ENCODE results near the gene ERP29. TPM values are rescaled to one million over a fixed set of nuclear protein-coding genes. Genes with fewer than 3 reads are reported as not detected.

ERP29 gene
- total RNA-seq (10 to 100 TPM; 48.5 to 81.9 (median 66.2) TPM), polyA plus RNA-seq (100 to 1,000 TPM in 1 of 2 donors, 10 to 100 TPM in 1; 54.5 to 101 TPM)

DNA sequence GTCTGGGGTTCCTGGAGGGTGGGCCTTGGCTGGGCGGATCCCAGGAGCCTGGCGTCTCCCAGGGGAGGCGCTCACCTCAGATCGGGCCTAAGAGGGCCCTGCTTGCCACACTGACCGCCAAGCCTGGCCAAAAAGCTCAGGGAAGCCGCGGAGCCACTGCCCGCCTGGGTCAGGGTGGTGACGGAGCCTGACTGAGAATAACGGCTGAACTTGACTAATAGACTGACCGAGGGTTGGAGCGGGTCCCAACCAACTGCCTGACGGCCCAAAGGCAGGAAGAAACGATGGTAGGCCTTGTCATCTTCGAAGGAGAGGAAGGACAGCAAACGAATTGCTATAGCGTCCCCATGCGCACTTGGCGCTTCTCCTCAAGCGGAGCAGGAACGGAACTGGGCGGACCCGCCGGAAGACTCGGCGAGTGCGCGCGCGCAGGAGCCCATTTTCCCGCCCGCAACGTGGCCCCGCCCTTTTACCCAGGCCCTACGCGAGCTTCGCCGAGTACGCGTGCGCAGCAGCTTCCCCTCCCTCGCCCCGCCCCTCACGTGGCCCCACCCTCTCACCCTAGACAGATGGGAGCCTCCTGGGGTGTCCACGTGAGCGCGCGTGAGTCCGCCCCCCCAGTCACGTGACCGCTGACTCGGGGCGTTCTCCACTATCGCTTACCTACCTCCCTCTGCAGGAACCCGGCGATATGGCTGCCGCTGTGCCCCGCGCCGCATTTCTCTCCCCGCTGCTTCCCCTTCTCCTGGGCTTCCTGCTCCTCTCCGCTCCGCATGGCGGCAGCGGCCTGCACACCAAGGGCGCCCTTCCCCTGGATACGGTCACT, at the start of gene ERP29, which contains the start of gene TMEM116:
Gene ERP29, plus strand, starts transcription at position 652 of the 826 bp plus-strand sequence. Its CDS starts 40 bp downstream, at position 692.
Gene TMEM116, minus strand, starts transcription at position 391 of the 826 bp plus-strand sequence. CDS start 7,895 bp downstream, outside the sequence.
- Histone ChIP-seq H3K27ac (peak within 1 kb of the TSS; percentile 84 to 95 (median 92)), H3K36me3 (no peaks in the 10 kb centered on the region), H3K4me1 (peaks cover 0 to 26% (median 10%) of the 10 kb centered on the region in 3 donors), H3K4me3 (peak within 1 kb of the TSS; percentile 65 to 90 (median 84)), H3K27me3 (no peaks in the 10 kb centered on the region), H3K9me3 (no peaks in the 10 kb centered on the region)
- FAIRE-seq = no peak
- ATAC-seq = peak; percentile 84 to 91 (median 89)
- intact Hi-C loops (cut with DNase I) = no loop called here
- TF ChIP-seq, protein P1, sequence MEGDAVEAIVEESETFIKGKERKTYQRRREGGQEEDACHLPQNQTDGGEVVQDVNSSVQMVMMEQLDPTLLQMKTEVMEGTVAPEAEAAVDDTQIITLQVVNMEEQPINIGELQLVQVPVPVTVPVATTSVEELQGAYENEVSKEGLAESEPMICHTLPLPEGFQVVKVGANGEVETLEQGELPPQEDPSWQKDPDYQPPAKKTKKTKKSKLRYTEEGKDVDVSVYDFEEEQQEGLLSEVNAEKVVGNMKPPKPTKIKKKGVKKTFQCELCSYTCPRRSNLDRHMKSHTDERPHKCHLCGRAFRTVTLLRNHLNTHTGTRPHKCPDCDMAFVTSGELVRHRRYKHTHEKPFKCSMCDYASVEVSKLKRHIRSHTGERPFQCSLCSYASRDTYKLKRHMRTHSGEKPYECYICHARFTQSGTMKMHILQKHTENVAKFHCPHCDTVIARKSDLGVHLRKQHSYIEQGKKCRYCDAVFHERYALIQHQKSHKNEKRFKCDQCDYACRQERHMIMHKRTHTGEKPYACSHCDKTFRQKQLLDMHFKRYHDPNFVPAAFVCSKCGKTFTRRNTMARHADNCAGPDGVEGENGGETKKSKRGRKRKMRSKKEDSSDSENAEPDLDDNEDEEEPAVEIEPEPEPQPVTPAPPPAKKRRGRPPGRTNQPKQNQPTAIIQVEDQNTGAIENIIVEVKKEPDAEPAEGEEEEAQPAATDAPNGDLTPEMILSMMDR (IDR thresholded peaks at IDR 0.05) = peak; percentile 25 to 60 (median 40)
- peak; percentile 99 to 100 (median 100) for DNase-seq
- 0 to 1% methylated on average over 59 to 67 of the region's 67 CpGs for WGBS, 2 donors

DNA sequence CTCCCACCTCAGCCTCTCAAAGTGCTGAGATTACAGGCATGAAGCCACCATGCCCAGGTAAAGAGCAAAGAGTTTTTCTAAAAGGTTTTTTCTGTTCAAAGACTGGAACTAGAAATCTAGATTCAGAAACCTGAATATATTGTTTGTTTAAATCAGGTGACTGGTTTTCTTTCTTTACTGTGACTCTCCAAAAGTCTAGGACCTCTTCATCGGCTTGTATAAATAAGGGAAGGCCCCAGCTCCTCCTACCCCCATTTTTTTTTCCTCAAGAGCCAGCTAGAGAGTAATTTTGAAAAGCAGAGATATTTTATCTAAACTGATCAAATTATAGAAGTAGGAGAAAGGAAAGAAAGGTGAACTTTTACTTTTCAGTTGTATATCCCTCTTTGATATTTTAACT, 48.3 kb upstream of the ERP29 start:
- FAIRE-seq (no peak), ATAC-seq (no peak), DNase-seq (no peak)
- TF ChIP-seq, protein P1 (IDR thresholded peaks at IDR 0.05) = no peak
- Histone ChIP-seq H3K4me3 (no peak overlapping the region), H3K9me3 (no peaks in the 10 kb centered on the region), H3K4me1 (no peaks in the 10 kb centered on the region), H3K27ac (no peak overlapping the region), H3K27me3 (no peaks in the 10 kb centered on the region), H3K36me3 (no peaks in the 10 kb centered on the region)
- intact Hi-C loops (cut with DNase I) = no loop called here
- whole genome bisulfite sequencing, 2 donors = 88 to 94% methylated on average over 1 of the region's 1 CpG

DNA sequence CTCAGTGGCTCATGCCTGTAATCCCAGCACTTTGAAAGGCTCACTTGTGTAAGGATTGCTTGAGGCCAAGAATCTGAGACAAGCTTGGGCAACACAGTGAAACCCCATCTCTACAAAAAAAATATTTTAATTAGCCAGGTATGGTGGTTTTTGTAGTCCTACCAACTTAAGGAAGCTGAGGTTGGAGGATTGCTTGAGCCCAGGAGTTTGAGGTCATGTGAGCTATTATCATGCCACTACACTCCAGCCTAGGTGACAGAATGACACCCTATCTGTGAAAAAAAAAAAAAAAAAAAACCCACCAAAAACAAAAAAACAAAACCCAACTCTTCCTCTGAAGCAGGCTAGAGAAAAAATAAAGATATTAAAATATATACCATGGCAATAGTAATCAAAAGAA, 41.4 kb upstream of the ERP29 start:
- intact Hi-C loops (cut with DNase I) = no loop called here
- no peaks in the 10 kb centered on the region for H3K9me3 ChIP-seq
- FAIRE-seq (no peak), ATAC-seq (no peak), DNase-seq (no peak)
- no peak overlapping the region for H3K27ac ChIP-seq
- no peaks in the 10 kb centered on the region for H3K27me3 ChIP-seq
- no peaks in the 10 kb centered on the region for H3K36me3 ChIP-seq
- TF ChIP-seq, protein P1 (IDR thresholded peaks at IDR 0.05) = no peak
- no peak overlapping the region for H3K4me3 ChIP-seq
- no peaks in the 10 kb centered on the region for H3K4me1 ChIP-seq

DNA sequence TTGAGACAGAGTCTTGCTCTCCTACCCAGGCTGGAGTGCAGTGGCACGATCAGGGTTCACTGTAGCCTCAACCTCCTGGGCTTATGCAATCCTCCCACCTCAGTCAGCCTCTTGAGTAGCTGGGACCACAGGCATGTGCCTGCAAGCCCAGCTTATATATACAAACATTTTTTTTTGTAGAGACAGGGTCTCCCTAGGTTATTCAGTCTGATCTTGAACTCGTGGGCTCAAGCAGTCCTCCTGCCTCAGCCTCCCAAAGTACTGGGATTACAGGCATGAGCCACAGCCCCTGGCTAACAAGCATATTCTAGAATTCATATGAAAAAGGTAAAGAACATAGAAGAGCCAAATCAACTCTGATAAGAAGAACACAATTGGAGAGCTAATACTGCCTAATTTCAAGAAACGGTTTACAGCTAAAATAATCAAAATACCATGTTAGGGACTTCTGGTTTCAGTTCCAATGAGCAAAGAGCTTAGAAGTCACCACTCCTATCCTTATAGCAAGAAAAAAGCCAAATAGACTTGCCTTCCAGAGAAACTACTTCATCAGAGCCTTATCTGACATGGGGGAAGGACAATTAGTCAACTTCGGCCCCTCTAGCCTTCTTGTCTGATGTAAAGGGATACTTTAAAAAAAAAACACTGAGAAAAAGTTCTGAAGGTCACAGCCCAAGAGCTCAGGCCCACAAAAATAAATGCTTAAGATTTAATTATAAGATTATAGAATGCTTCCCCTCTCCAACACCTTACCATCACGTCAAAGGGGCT, 37.9 kb upstream of the ERP29 start:
- WGBS, 2 donors = 84 to 85% methylated on average over 5 of the region's 5 CpGs
- FAIRE-seq (no peak), ATAC-seq (no peak), DNase-seq (no peak)
- no peaks in the 10 kb centered on the region for H3K9me3 ChIP-seq
- H3K4me3 ChIP-seq = no peak overlapping the region
- no peaks in the 10 kb centered on the region for H3K27me3 ChIP-seq
- TF ChIP-seq, protein P1 (IDR thresholded peaks at IDR 0.05) = no peak
- H3K36me3 ChIP-seq = no peaks in the 10 kb centered on the region
- H3K27ac ChIP-seq = no peak overlapping the region
- intact Hi-C loops (cut with DNase I) = no loop called here
- no peaks in the 10 kb centered on the region for H3K4me1 ChIP-seq

All from pancreas (tissue), 10 donors.